Measurements from ENCODE around the gene LCA5.

The LCA5 gene

DNA sequence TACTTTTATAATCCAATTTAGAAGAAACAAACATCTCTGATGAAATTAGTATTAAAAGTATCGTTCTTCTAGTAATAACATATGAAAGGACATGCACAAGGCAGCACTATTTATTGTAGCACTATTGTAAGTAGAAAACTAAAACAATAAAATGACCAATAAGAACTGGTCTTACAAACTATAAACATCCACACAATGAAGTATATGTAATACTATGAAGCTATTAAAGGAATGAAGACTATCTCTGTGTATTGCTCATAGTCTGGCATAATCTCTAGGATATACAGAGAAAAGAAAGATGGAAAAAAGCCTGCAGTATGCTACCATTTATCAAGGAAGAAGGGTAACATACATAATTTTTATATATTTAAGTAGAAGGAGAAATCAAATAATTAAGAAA is 16.7 kb downstream of the LCA5 start:
- Histone ChIP-seq H3K4me3 (no peak overlapping the region), H3K36me3 (peaks cover 0 to 5% (median 0%) of the 10 kb centered on the region in 3 donors), H3K27me3 (no peaks in the 10 kb centered on the region), H3K27ac (no peak overlapping the region), H3K4me1 (no peaks in the 10 kb centered on the region), H3K9me3 (no peaks in the 10 kb centered on the region)
- intact Hi-C loops (cut with DNase I; ENCODE audit: low total_unique reads) = no loop called here
- DNase-seq = no peak
- TF ChIP-seq CTCF (IDR thresholded peaks at IDR 0.05) = no peak

DNA sequence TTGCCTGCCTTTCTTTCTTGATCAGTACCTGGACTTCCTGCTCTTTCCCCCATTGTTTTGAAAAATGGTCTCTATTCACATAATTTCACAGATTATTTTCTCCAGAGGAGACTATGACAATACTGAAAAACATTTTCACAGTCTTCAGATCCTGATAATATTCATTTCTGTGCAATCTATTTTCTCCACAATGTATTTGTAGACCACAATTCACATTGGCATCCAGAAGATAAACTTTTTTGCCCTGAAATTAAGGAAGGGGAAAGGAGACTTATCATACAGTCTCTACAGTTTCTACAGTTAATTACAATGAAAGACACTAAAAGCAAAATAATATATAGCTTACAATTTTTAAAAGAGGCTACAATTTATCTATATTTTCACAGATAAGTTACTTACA is 18.4 kb downstream of the LCA5 start:
- H3K27ac ChIP-seq = no peak overlapping the region
- no peaks in the 10 kb centered on the region for H3K9me3 ChIP-seq
- no peak for TF ChIP-seq CTCF (IDR thresholded peaks at IDR 0.05)
- H3K36me3 ChIP-seq = peaks cover 0 to 5% (median 0%) of the 10 kb centered on the region in 3 donors
- H3K27me3 ChIP-seq = no peaks in the 10 kb centered on the region
- H3K4me1 ChIP-seq = no peaks in the 10 kb centered on the region
- H3K4me3 ChIP-seq = no peak overlapping the region
- no peak for DNase-seq
- intact Hi-C loops (cut with DNase I; ENCODE audit: low total_unique reads) = no loop called here

GRCh38 chr6:79515436-79515835 is 21.8 kb downstream of the LCA5 start:
- intact Hi-C loops (cut with DNase I; ENCODE audit: low total_unique reads) = no loop called here
- no peak for TF ChIP-seq CTCF (IDR thresholded peaks at IDR 0.05)
- DNase-seq = no peak
- Histone ChIP-seq H3K27me3 (no peaks in the 10 kb centered on the region), H3K27ac (no peak overlapping the region), H3K4me1 (no peaks in the 10 kb centered on the region), H3K4me3 (no peak overlapping the region), H3K36me3 (peaks cover 0 to 5% (median 3%) of the 10 kb centered on the region in 3 donors), H3K9me3 (no peaks in the 10 kb centered on the region)

DNA sequence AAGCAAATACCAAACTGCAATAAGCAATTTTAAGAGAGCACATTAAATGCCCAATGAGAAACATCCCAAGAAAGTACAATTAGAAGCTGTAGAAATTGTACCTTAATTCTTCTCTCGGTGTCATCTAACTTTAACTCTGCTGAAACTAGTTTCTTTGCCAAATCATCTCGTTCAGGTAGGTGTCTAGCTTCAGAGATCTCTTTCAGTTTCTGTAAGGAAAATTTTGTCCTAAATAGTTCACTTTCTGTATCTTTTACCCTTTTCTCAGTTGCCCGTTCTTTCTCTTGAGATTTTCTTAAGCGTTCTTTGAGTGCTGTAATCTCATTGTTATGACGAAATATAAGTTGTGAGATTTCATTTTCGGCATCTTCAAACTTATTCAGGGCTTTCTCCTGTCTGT is 24.1 kb downstream of the LCA5 start:
- Histone ChIP-seq H3K36me3 (peaks cover 0 to 3% (median 0%) of the 10 kb centered on the region in 3 donors), H3K9me3 (no peaks in the 10 kb centered on the region), H3K27ac (no peak overlapping the region), H3K27me3 (no peaks in the 10 kb centered on the region), H3K4me1 (no peaks in the 10 kb centered on the region), H3K4me3 (no peak overlapping the region)
- no peak for DNase-seq
- intact Hi-C loops (cut with DNase I; ENCODE audit: low total_unique reads) = no loop called here
- TF ChIP-seq CTCF (IDR thresholded peaks at IDR 0.05) = no peak

DNA sequence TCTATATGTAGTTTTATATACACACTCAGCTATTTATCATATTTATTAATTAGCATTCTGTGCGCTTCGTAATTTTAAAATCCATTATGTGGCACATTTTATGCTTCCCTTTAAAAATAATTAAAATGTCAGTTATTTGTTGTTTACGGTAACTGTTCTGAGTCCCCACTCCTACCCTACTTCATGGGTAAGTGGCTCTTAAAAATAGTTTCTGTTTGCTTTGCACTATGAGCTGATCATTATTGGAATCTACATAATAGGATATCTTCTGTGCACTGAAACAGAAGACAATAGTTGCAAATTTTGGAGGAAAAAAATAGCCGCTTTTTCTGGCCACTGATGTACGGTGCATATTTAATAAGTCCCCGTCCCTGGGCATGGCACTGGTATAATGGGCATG is 25.2 kb downstream of the LCA5 start:
- H3K36me3 ChIP-seq = peaks cover 0 to 3% (median 0%) of the 10 kb centered on the region in 3 donors
- H3K4me3 ChIP-seq = no peak overlapping the region
- no peak for DNase-seq
- no peaks in the 10 kb centered on the region for H3K27me3 ChIP-seq
- H3K9me3 ChIP-seq = no peaks in the 10 kb centered on the region
- H3K27ac ChIP-seq = no peak overlapping the region
- TF ChIP-seq CTCF (IDR thresholded peaks at IDR 0.05) = no peak
- no peaks in the 10 kb centered on the region for H3K4me1 ChIP-seq
- intact Hi-C loops (cut with DNase I; ENCODE audit: low total_unique reads) = no loop called here

DNA sequence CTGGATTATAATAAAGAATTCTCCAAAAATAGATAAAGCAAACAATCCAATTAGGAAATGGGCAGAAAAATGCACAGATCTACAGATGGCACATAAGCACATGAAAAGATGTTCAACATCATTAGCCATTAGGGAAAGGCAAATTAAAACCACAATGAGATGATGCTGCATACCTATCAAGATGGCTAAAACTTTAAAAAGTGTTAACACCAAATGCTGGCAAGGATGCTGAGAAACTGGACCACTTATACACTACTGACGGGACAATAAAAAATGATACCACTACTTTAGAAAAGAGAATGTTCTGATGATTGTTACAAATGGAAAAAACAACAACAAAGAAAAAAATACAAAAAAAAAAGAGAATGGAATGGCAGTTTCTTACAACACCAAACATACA is 26.5 kb downstream of the LCA5 start:
- H3K9me3 ChIP-seq = no peaks in the 10 kb centered on the region
- no peak for DNase-seq
- intact Hi-C loops (cut with DNase I; ENCODE audit: low total_unique reads) = no loop called here
- no peaks in the 10 kb centered on the region for H3K4me1 ChIP-seq
- H3K27ac ChIP-seq = no peak overlapping the region
- no peak overlapping the region for H3K4me3 ChIP-seq
- peaks cover 0 to 7% (median 3%) of the 10 kb centered on the region in 3 donors for H3K36me3 ChIP-seq
- no peaks in the 10 kb centered on the region for H3K27me3 ChIP-seq
- no peak for TF ChIP-seq CTCF (IDR thresholded peaks at IDR 0.05)
